ENCODE data around the gene ACAD10.

DNA sequence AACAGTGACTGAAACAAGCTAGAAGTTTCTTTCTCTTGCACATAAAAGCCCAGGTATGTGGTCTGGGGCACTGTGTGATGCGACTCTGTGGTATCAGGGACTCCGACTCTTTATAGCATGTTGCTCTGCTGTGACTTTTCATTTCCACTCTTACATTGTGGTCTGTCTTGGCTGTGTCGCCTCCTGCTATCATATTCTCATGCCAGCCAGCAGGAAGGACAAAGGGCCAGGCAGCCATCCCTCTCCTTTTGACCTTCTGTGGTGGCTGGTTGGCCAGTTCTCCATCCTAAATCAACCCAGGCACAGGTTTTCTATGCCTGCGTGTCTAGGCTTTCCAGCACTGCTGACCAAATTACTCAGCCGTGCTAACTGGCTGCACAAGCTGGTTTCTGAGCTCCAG lies 8.0 kb downstream of the ACAD10 start:
- TF ChIP-seq, protein P1, sequence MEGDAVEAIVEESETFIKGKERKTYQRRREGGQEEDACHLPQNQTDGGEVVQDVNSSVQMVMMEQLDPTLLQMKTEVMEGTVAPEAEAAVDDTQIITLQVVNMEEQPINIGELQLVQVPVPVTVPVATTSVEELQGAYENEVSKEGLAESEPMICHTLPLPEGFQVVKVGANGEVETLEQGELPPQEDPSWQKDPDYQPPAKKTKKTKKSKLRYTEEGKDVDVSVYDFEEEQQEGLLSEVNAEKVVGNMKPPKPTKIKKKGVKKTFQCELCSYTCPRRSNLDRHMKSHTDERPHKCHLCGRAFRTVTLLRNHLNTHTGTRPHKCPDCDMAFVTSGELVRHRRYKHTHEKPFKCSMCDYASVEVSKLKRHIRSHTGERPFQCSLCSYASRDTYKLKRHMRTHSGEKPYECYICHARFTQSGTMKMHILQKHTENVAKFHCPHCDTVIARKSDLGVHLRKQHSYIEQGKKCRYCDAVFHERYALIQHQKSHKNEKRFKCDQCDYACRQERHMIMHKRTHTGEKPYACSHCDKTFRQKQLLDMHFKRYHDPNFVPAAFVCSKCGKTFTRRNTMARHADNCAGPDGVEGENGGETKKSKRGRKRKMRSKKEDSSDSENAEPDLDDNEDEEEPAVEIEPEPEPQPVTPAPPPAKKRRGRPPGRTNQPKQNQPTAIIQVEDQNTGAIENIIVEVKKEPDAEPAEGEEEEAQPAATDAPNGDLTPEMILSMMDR (IDR thresholded peaks at IDR 0.05) = no peak
- TF ChIP-seq POLR2A (IDR thresholded peaks at IDR 0.05) = no peak

All from Peyer's patch (tissue), 4 donors.